Neuronal stem cell (in vitro differentiated cells): ENCODE data around the gene CNTNAP2.

Experiments
- DNase-seq: peaks from one replicate; pipeline ENCODE4 v3.0.0-alpha.2; 2013; ENCODE audit warnings: low spot score
- H2AFZ ChIP-seq: one replicate; pipeline ENCODE4 v1.6.1; 2013; ENCODE audit warnings: mild to moderate bottlenecking, low read length, inconsistent platforms
- H2AK5ac ChIP-seq: 2 replicates; pipeline ENCODE4 v1.6.1; 2013; ENCODE audit warnings: low read depth, mild to moderate bottlenecking, inconsistent platforms, low read length, moderate library complexity, mixed read lengths
- H2BK120ac ChIP-seq: 2 replicates; pipeline ENCODE4 v1.6.1; 2013; ENCODE audit warnings: low read depth, mild to moderate bottlenecking, inconsistent platforms, low read length, moderate library complexity, mixed read lengths
- H2BK12ac ChIP-seq: one replicate; pipeline ENCODE4 v1.6.1; 2013; ENCODE audit warnings: low read length, inconsistent platforms
- H2BK15ac ChIP-seq: 2 replicates; pipeline ENCODE4 v1.6.1; 2013; ENCODE audit warnings: mild to moderate bottlenecking, low read length, inconsistent platforms, mixed read lengths
- H2BK5ac ChIP-seq: one replicate; pipeline ENCODE4 v1.6.1; 2013; ENCODE audit warnings: inconsistent platforms, mild to moderate bottlenecking, low read length, moderate library complexity
- H3K14ac ChIP-seq: one replicate; pipeline ENCODE4 v1.6.1; 2013; ENCODE audit warnings: low read length, inconsistent platforms
- H3K18ac ChIP-seq: 2 replicates; pipeline ENCODE4 v1.6.1; 2013; ENCODE audit warnings: low read length, inconsistent platforms
- H3K23ac ChIP-seq: 2 replicates; pipeline ENCODE4 v1.6.1; 2013; ENCODE audit warnings: low read depth, mild to moderate bottlenecking, mixed read lengths, low read length, inconsistent platforms; ENCODE audit not compliant: poor library complexity
- H3K27ac ChIP-seq: replicated peaks from 3 replicates; pipeline ENCODE4 v1.5.1; 2013; ENCODE audit warnings: low read length, inconsistent platforms
- H3K27me3 ChIP-seq, 3 experiments: 2 replicates each; pipeline ENCODE4 v1.6.1; 2013; ENCODE audit warnings: low read length in 3 of 3, mild to moderate bottlenecking in 2 of 3, inconsistent platforms in 1 of 3, low read depth in 1 of 3, mixed read lengths in 1 of 3, moderate library complexity in 1 of 3; ENCODE audit not compliant: control insufficient read depth in 3 of 3, insufficient read depth in 3 of 3
- H3K36me3 ChIP-seq, 2 donors: replicated peaks in 1 of 2; 2 replicates each; pipeline ENCODE4 v1.6.1; 2013; ENCODE audit warnings: low read length in 2 of 2; ENCODE audit not compliant: control insufficient read depth in 2 of 2, insufficient read depth in 2 of 2
- H3K4ac ChIP-seq: 2 replicates; pipeline ENCODE4 v1.6.1; 2013; ENCODE audit warnings: inconsistent platforms, mild to moderate bottlenecking, low read length, moderate library complexity
- H3K4me1 ChIP-seq, 2 donors: 1 replicate in 1 of 2; 2 replicates in 1 of 2; pipeline ENCODE4 v1.6.1; 2013; ENCODE audit warnings: low read length in 2 of 2, low read depth in 1 of 2; ENCODE audit not compliant: control insufficient read depth in 2 of 2, insufficient read depth in 1 of 2
- H3K4me2 ChIP-seq: one replicate; pipeline ENCODE4 v1.6.1; 2013; ENCODE audit warnings: mild to moderate bottlenecking, low read length, inconsistent platforms; ENCODE audit not compliant: insufficient read depth, poor library complexity, severe bottlenecking
- H3K4me3 ChIP-seq, 2 donors: 2 replicates each; pipeline ENCODE4 v1.5.1; 2013; ENCODE audit warnings: low read length in 2 of 2, mild to moderate bottlenecking in 2 of 2, inconsistent platforms in 1 of 2, moderate library complexity in 1 of 2
- H3K79me1 ChIP-seq: one replicate; pipeline ENCODE4 v1.6.1; 2013; ENCODE audit warnings: low read depth, mild to moderate bottlenecking, inconsistent platforms, low read length, moderate library complexity
- H3K9ac ChIP-seq: one replicate; pipeline ENCODE4 v1.6.1; 2013; ENCODE audit warnings: mild to moderate bottlenecking, low read depth, low read length, inconsistent platforms; ENCODE audit not compliant: poor library complexity
- H3K9me3 ChIP-seq, 2 donors: replicated peaks in 1 of 2; 2 replicates each; pipeline versions ENCODE3 to v1.6.1; 2013; ENCODE audit warnings: low read length in 2 of 2, mild to moderate bottlenecking in 2 of 2, inconsistent platforms in 1 of 2, low read depth in 1 of 2, mixed read lengths in 1 of 2, moderate library complexity in 1 of 2; ENCODE audit not compliant: control insufficient read depth in 2 of 2, insufficient read depth in 1 of 2
- H4K8ac ChIP-seq: one replicate; pipeline ENCODE4 v1.6.1; 2013; ENCODE audit warnings: low read depth, mild to moderate bottlenecking, inconsistent platforms, low read length, moderate library complexity
- H4K91ac ChIP-seq: one replicate; pipeline ENCODE4 v1.6.1; 2013; ENCODE audit warnings: low read length, low read depth, mild to moderate bottlenecking, inconsistent platforms; ENCODE audit not compliant: poor library complexity
- WGBS, 2 donors: extraction: QIAGEN DNeasy Blood & Tissue Kit; methylation state at CpG; one replicate each; pipeline ENCODE4 v1.1.7; 2013; ENCODE audit warnings: missing lambda C conversion rate in 2 of 2, mixed read lengths in 1 of 2; ENCODE audit not compliant: insufficient read length in 2 of 2, insufficient replicate concordance in 1 of 2; ENCODE audit errors: extremely low coverage in 2 of 2; 5-methylcytosine and 5-hydroxymethylcytosine counted together

Gene CNTNAP2

DNA sequence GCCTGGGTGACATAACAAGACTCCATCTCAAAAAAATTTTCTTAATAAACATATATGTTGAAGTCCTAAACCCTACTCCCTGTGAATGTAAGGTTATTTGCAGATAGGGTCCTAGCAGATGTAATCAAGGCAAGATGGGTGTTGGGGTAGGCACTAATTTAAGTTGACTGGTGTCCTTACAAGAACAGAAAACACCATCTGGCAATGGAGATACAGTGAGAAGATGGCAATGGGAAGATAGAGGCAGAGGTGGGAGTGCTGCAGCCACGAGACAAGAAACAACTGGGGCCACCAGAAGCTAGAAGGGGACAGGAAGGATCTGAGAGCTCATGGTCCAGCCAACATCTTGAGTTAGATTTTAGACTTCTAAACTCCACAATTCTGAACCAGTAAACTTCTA is 606.4 kb downstream of the CNTNAP2 start:
- H3K14ac ChIP-seq = no peak overlapping the region
- H4K91ac ChIP-seq = no peak overlapping the region
- no peak overlapping the region for H3K4me2 ChIP-seq
- H2BK120ac ChIP-seq = no peak overlapping the region
- no peaks in the 10 kb centered on the region for H3K9me3 ChIP-seq
- H3K4me3 ChIP-seq = no peak overlapping the region
- no peak overlapping the region for H2AFZ ChIP-seq
- DNase-seq = no peak
- H2BK5ac ChIP-seq = no peak overlapping the region
- H3K79me1 ChIP-seq = no peaks in the 10 kb centered on the region
- no peak overlapping the region for H2AK5ac ChIP-seq
- no peak overlapping the region for H3K9ac ChIP-seq
- no CpG with 5 or more reads among the region's 1 CpG for WGBS, 2 donors
- no peak overlapping the region for H3K27ac ChIP-seq
- no peak overlapping the region for H3K4ac ChIP-seq
- no peak overlapping the region for H2BK15ac ChIP-seq
- no peak overlapping the region for H3K18ac ChIP-seq
- no peak overlapping the region for H4K8ac ChIP-seq
- H3K23ac ChIP-seq = no peak overlapping the region
- H2BK12ac ChIP-seq = no peak overlapping the region
- no peaks in the 10 kb centered on the region for H3K4me1 ChIP-seq
- H3K27me3 ChIP-seq = no peaks in the 10 kb centered on the region
- H3K36me3 ChIP-seq = no peaks in the 10 kb centered on the region

DNA sequence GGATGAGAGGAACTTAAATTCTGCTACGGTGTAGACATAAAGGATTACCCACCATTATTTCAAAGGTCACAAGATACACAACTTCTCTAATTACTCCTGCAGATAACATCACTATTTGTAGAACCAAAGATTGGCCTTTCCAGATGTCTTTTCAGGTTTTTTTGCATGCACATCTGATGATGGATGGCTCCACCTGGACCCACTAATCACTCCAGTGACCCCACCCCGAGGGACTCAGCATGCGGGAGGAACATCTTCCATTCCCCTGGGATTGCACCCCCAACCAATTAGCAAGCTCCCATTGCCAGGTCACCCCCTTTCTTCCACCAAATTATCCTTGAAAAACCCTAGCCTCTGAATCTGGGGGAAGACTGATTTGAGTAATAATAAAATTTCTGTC is 608.9 kb downstream of the CNTNAP2 start:
- Histone ChIP-seq H4K8ac (no peak overlapping the region), H3K14ac (no peak overlapping the region)

DNA sequence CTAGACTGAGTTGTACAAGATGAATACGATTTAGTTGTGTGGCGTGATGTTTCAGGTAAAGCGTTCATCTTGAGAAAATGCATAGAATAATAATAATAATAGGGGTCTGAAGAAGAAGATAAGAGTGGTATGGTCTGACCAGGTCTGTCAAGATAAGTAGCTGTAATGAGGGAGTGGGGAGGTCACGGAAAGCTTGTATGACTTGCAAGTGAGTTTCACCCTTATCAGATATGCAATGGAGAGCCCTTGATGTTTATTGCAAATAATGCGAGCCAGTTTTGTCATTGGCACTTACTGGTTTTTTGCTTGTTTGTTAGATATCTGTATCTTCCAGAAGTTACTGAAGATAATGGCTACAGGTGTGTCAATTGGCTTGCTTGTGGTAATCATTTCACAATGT is 611.5 kb downstream of the CNTNAP2 start:
- no peak overlapping the region for H3K23ac ChIP-seq
- H2BK120ac ChIP-seq = no peak overlapping the region
- no peak overlapping the region for H2AFZ ChIP-seq
- H2BK15ac ChIP-seq = no peak overlapping the region
- H3K4me2 ChIP-seq = no peak overlapping the region
- DNase-seq = no peak
- no peak overlapping the region for H3K4me3 ChIP-seq
- H4K91ac ChIP-seq = no peak overlapping the region
- H3K9me3 ChIP-seq = no peaks in the 10 kb centered on the region
- H3K27ac ChIP-seq = no peak overlapping the region
- H2BK12ac ChIP-seq = no peak overlapping the region
- H3K4ac ChIP-seq = no peak overlapping the region
- no peaks in the 10 kb centered on the region for H3K4me1 ChIP-seq
- no peak overlapping the region for H2AK5ac ChIP-seq
- WGBS, 2 donors = no CpG with 5 or more reads among the region's 5 CpGs
- no peak overlapping the region for H2BK5ac ChIP-seq
- H4K8ac ChIP-seq = no peak overlapping the region
- no peak overlapping the region for H3K14ac ChIP-seq
- H3K36me3 ChIP-seq = no peaks in the 10 kb centered on the region
- no peak overlapping the region for H3K9ac ChIP-seq
- H3K18ac ChIP-seq = no peak overlapping the region
- H3K27me3 ChIP-seq = no peaks in the 10 kb centered on the region
- H3K79me1 ChIP-seq = no peaks in the 10 kb centered on the region

More for the DNA sequence above, 608.9 kb downstream of the CNTNAP2 start:
- Histone ChIP-seq H3K79me1 (no peaks in the 10 kb centered on the region), H2AK5ac (no peak overlapping the region), H3K23ac (no peak overlapping the region), H3K18ac (no peak overlapping the region), H3K36me3 (no peaks in the 10 kb centered on the region), H3K9me3 (no peaks in the 10 kb centered on the region), H2BK15ac (no peak overlapping the region), H2BK12ac (no peak overlapping the region), H2BK5ac (no peak overlapping the region), H2AFZ (no peak overlapping the region), H3K9ac (no peak overlapping the region), H3K27me3 (no peaks in the 10 kb centered on the region), H4K91ac (no peak overlapping the region), H3K4ac (no peak overlapping the region), H3K4me1 (no peaks in the 10 kb centered on the region), H2BK120ac (no peak overlapping the region), H3K27ac (no peak overlapping the region), H3K4me3 (no peak overlapping the region), H3K4me2 (no peak overlapping the region)
- WGBS, 2 donors = no CpG with 5 or more reads among the region's 3 CpGs
- DNase-seq = no peak

- no CpG with 5 or more reads among the region's 4 CpGs for WGBS, 2 donors
- Histone ChIP-seq H3K18ac (no peak overlapping the region), H3K4me1 (no peaks in the 10 kb centered on the region), H4K91ac (no peak overlapping the region), H2BK15ac (no peak overlapping the region), H2AK5ac (no peak overlapping the region), H2AFZ (no peak overlapping the region), H3K23ac (no peak overlapping the region), H3K27me3 (no peaks in the 10 kb centered on the region), H3K4me2 (no peak overlapping the region), H3K36me3 (no peaks in the 10 kb centered on the region), H2BK5ac (no peak overlapping the region), H3K79me1 (no peaks in the 10 kb centered on the region), H3K4ac (no peak overlapping the region), H3K9me3 (no peaks in the 10 kb centered on the region), H4K8ac (no peak overlapping the region), H2BK12ac (no peak overlapping the region), H3K4me3 (no peak overlapping the region), H3K9ac (no peak overlapping the region), H2BK120ac (no peak overlapping the region), H3K27ac (no peak overlapping the region), H3K14ac (no peak overlapping the region)
- no peak for DNase-seq
These were observed 612.0 kb downstream of the CNTNAP2 start for GRCh38 chr7:146728611-146729010.
